Smooth muscle cell (in vitro differentiated cells): ENCODE data around the gene CHCHD6. TPM values are rescaled to one million over a fixed set of nuclear protein-coding genes. Genes with fewer than 3 reads are reported as not detected.

Experiments
- DNase-seq: peaks from one replicate; lab custom pipeline; 2025; ENCODE audit not compliant: unreplicated experiment; lab: John Stamatoyannopoulos, UW
- H2AFZ ChIP-seq: fragments of 200-600 bp; sonication (generic); 2 replicates; pipeline ENCODE4 v1.6.0; 2016; ENCODE audit warnings: antibody characterized with exemption, low read depth, mild to moderate bottlenecking
- H3F3A ChIP-seq: fragments of 200-600 bp; sonication (generic); 2 replicates; pipeline ENCODE4 v1.6.0; 2017; ENCODE audit warnings: antibody characterized with exemption, low read depth
- H3K27ac ChIP-seq: fragments of 200-600 bp; sonication (generic); 2 replicates; pipeline ENCODE4 v1.5.1; 2016; ENCODE audit warnings: low read depth, mild to moderate bottlenecking
- H3K27me3 ChIP-seq: fragments of 200-600 bp; sonication (generic); 2 replicates; pipeline ENCODE4 v1.6.1; 2016; ENCODE audit warnings: low read depth, mild to moderate bottlenecking
- H3K36me3 ChIP-seq: fragments of 200-600 bp; sonication (generic); 2 replicates; pipeline ENCODE4 v1.5.1; 2016; ENCODE audit warnings: low read depth
- H3K4me1 ChIP-seq: fragments of 200-600 bp; sonication (generic); 2 replicates; pipeline ENCODE4 v1.5.1; 2016; ENCODE audit warnings: low read depth
- H3K4me2 ChIP-seq: fragments of 200-600 bp; sonication (generic); 2 replicates; pipeline ENCODE4 v1.6.0; 2016; ENCODE audit warnings: mild to moderate bottlenecking
- H3K4me3 ChIP-seq: fragments of 200-600 bp; sonication (generic); 2 replicates; pipeline ENCODE4 v1.5.1; 2016; ENCODE audit warnings: mild to moderate bottlenecking
- H3K79me2 ChIP-seq: fragments of 200-600 bp; sonication (generic); 2 replicates; pipeline ENCODE4 v1.6.0; 2016; ENCODE audit warnings: low read depth, mild to moderate bottlenecking
- H3K9ac ChIP-seq: fragments of 200-600 bp; sonication (generic); 2 replicates; pipeline ENCODE4 v1.6.0; 2016; ENCODE audit warnings: low read depth
- H3K9me3 ChIP-seq: fragments of 200-600 bp; sonication (generic); replicated peaks from 2 replicates; pipeline ENCODE4 v1.5.1; 2016; ENCODE audit warnings: low read depth
- H4K20me1 ChIP-seq: fragments of 200-600 bp; sonication (generic); 2 replicates; pipeline ENCODE4 v1.6.0; 2016; ENCODE audit warnings: low read depth
- CTCF ChIP-seq: fragments of 200-600 bp; sonication (generic); IDR thresholded peaks from 2 replicates; pipeline ENCODE4 v1.5.1; 2017; ENCODE audit warnings: borderline replicate concordance, mild to moderate bottlenecking, antibody characterized with exemption; ENCODE audit not compliant: insufficient read depth, poor library complexity, severe bottlenecking
- WGBS: methylation state at CpG from one replicate; pipeline ENCODE4 v1.1.7; 2016; ENCODE audit warnings: low lambda C conversion rate; 5-methylcytosine and 5-hydroxymethylcytosine counted together
- polyA plus RNA-seq: library from polyadenylated mRNA; unstranded; fragments of >200 nt; fragmentation: Nextera tagmentation; extraction: Ambion mirVana; gene quantifications from 2 replicates; pipeline ENCODE4 v1.2.1, GENCODE V29; 2016
- total RNA-seq: library from RNA; depleted of rRNA; stranded (reverse); fragments of >200 nt; gene quantifications from 2 replicates; pipeline ENCODE4 v1.2.3, GENCODE V29; 2014

CHCHD6 gene
- total and polyA plus RNA-seq, 2 experiments from 2014 or later, result 6.7 to 27.2 TPM

GRCh38 chr3:126777366-126777765 is 73.3 kb downstream of the CHCHD6 start:
- Histone ChIP-seq H3K27ac (no peak overlapping the region), H3K4me3 (no peak overlapping the region), H3K27me3 (no peaks in the 10 kb centered on the region), H2AFZ (no peak overlapping the region), H3K36me3 (no peaks in the 10 kb centered on the region), H3K4me1 (peaks cover 15% of the 10 kb centered on the region), H3K9ac (no peak overlapping the region), H3F3A (peaks cover 8% of the 10 kb centered on the region), H3K79me2 (no peaks in the 10 kb centered on the region), H4K20me1 (no peaks in the 10 kb centered on the region), H3K9me3 (no peaks in the 10 kb centered on the region), H3K4me2 (no peak overlapping the region)
- no peak for DNase-seq
- 58% methylated on average over 3 of the region's 3 CpGs for WGBS
- no peak for TF ChIP-seq CTCF

- no peaks in the 10 kb centered on the region for H3K9me3 ChIP-seq
- H3K79me2 ChIP-seq, result no peaks in the 10 kb centered on the region
- H4K20me1 ChIP-seq, result no peaks in the 10 kb centered on the region
- H3K4me3 ChIP-seq, result no peak overlapping the region
- WGBS, result 94% methylated on average over 1 of the region's 1 CpG
- no peak for DNase-seq
- peaks cover 19% of the 10 kb centered on the region for H3F3A ChIP-seq
- no peak for TF ChIP-seq CTCF
- H2AFZ ChIP-seq, result no peak overlapping the region
- H3K27me3 ChIP-seq, result no peaks in the 10 kb centered on the region
- no peak overlapping the region for H3K4me2 ChIP-seq
- H3K36me3 ChIP-seq, result no peaks in the 10 kb centered on the region
- no peak overlapping the region for H3K9ac ChIP-seq
- peaks cover 42% of the 10 kb centered on the region for H3K4me1 ChIP-seq
- no peak overlapping the region for H3K27ac ChIP-seq
Observed at GRCh38 chr3:126780666-126781065, 76.6 kb downstream of the CHCHD6 start.

GRCh38 chr3:126781406-126781805 is 77.4 kb downstream of the CHCHD6 start:
- 89% methylated on average over 3 of the region's 3 CpGs for WGBS
- no peak for DNase-seq
- peaks cover 42% of the 10 kb centered on the region for H3K4me1 ChIP-seq

More at GRCh38 chr3:126781406-126781805, 77.4 kb downstream of the CHCHD6 start:
- H3K36me3 ChIP-seq, result no peaks in the 10 kb centered on the region
- no peaks in the 10 kb centered on the region for H3K79me2 ChIP-seq
- peak overlapping the region; percentile 68 for H3K4me2 ChIP-seq
- H3K27me3 ChIP-seq, result no peaks in the 10 kb centered on the region
- no peak overlapping the region for H3K9ac ChIP-seq
- peaks cover 19% of the 10 kb centered on the region for H3F3A ChIP-seq
- H3K27ac ChIP-seq, result peak overlapping the region; percentile 95
- H2AFZ ChIP-seq, result no peak overlapping the region
- no peak for TF ChIP-seq CTCF
- H4K20me1 ChIP-seq, result no peaks in the 10 kb centered on the region
- no peak overlapping the region for H3K4me3 ChIP-seq
- no peaks in the 10 kb centered on the region for H3K9me3 ChIP-seq
